Fibroblast of gingiva (primary cell): ENCODE results near the gene PAK6.

Experiments used
- DNase-seq: peaks from one replicate; pipeline ENCODE4 v3.0.0-alpha.2; 2011; ENCODE audit warnings: low read depth

Gene PAK6

DNA sequence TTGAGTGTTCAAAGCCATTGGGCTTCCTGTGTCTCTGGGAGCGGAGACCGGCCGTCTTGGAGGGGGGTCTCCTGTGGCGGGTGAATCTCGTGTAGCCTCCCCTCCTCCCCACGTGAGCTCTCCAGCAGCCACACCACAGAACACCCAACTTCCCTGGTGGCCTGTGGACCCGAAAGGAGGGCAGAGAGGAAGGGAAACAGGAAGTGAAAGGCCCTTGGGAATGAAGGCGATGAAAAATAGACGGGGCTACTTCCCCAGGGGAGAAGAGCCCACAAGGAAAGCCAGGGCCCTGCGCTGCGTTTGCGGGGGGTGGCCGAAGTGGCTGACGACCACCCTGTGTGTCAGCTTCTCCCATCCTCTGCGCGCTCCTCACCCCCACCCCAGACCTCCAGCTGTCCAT is 38.6 kb downstream of the PAK6 start:
- DNase-seq: no peak

DNA sequence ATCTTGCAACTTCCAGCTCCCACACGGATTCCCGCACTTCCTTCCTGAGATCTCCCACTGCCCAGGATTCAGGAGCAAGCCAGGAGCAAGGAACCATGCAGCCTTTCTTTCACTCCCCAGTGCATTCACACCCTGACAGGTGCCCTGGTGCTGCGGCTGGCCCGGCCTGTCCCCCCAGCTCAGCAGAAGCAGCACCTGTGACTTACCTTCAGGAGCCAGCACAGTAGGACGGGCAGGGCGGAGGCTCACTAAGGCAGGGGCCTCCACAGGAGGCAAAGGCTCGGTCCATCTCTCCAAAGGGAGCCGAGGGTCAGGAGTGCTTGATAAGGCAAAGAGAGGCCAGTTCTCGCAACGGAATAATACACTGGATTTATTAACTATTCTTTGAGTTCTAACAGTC is 39.2 kb downstream of the PAK6 start:
- no peak for DNase-seq

DNA sequence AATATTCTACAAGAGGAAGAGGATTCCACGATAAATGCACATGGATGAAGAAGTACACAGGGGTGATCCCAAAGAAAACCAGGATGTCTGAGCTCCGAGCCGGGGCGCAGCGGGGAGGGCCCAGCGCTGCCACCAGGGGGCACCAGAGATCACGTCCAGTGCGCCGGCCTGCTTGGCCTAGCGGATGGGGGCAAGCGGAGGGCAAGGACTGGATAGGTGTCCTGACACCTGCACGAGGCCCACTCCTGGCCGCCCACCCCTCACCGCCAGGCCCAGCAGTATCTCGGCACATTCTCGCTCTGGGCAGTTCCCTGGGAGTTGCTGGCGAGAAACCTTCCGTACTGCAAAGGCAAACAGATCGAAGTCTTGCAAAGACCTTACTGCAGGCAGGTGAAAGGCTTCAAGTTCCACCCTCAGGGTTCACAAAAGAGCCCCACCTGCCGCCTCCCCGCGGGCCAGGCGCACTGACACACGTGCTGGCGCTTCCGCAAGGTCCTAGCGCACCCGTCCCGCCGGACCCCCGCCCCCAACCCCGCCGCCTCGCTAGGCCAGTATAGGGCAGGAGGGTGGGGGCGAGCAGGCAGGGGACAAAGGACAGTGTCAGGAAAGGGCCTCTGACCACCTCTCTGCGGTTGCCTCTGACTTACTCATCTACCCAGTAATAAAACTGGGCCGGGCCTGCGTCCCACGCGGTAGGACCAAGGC is 40.7 kb downstream of the PAK6 start:
- DNase-seq: peak; percentile 21

DNA sequence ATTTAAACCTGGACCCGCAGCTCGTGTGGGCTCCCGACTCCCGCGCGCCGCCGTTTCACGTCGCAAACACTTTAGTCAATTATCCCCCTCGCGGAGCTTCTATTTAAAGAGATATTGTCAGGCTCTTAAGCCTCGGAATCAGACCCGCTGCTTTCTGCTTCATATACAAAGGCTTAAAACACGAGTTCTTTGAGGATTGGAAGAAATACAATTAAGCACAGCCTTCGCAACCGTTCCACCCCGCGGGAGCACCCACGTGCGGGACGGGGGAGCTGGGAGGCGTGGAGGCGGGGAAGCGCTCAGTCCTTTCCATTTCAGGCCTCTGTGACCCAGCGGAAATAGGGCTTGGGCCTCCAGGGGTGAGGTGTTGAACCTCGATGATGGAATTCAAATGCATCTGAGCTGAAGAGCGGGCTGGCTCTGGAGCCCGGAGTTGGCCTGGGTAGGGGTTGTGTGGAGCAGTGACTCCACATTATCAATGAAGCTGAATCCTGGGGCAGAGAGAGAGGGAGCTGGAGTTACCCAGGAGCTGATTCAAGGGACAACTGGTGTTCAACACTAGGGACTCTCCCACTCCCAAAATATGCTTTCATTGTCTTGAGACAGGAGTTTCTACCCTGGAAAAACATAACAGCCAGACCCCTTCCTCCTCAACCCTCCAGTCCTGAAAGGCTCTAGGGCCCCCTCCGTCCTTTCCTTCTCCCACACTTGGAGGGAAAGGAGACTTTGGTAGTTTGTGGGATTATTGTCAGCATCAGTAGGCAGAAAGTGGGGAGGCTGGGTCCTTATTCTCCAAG is 41.6 kb downstream of the PAK6 start:
- no peak for DNase-seq

DNA sequence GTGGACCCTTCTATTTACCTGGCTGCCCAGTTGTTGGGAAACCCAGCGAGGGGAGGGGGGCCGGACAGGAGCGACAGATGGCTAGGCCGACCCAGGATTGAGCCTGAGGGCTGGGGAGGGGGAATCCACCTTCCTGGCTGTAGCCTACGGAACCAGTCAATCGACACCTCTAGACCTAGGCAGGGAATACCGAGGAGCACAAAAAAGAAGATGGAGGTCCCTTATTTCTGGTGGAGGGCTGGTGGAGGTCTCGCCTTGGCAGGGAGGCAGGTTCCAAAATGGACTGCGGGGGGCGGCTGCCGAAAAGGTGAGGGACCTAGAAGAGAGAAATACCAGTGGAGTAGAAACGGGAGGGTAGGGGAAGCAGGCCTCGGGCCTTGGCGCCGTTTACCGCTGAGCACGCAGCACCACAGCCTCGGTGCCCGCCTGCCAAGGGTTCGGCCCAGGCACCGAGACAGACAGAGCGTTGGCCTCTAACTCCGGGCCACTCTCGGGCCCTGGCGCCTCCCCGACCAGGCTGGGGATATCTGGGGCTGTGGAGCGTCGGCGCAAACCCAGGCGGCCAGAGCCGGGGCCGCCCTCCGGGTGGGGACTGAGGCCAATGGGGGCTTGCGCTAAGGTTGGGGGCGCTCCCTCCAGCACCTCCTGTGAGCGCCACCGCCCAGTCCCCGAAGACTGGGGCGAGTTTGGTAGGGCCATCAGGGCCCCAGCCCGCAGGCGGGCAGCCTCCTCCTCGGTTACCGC is 42.4 kb downstream of the PAK6 start:
- no peak for DNase-seq

DNA sequence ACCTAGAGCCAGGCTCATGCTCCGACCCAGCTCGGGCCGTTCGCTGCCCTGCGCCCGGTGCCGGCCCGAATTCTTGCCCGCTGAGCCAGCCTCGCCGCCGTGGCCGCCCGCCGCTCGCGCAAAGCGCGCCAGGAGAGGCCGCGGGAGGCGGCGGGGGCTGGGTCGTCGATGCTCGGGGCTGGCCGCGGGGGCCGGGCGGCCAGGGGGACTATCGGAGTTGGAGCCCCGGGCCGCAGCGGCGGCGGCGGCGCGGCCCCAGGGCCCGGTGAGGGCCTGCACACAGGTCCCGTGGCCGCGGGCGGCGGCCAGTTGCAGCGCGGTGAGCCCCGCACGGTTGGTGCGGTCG is 42.9 kb downstream of the PAK6 start:
- DNase-seq: no peak

DNA sequence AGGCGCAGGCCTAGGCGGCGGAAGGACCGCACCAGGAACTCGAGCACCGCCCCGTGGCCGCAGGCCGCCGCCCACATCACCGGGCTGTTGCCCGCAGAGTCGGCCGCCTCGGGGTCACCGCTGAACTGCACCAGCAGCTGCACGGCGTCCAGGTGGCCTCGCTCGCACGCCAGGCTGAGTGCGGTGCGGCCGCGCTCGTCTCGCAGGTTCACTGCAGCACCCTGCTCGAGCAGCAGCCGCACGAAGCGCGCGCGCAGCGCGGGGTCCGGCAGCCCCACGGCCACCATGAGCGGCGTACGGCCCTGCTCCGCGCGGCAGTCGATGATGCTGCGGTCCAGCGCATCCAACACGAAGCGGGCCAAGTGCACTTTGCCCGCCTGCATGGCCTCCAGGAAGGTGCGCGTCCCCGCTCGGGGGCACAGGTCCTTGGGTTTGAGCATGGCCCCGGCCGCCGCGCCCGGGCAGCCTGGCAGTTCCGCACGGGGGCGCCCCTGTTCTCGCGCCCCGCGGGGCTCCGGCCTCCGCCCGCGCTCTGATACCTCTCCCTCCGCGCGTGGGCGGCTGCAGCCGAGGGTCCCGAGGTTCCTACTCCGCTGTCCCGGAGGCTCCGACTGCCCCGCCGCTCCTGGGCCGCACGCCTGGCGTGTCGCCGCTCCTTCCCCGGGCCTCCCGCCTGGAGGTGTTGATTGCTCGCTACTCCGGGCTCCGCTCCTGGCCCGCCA is 43.4 kb downstream of the PAK6 start:
- DNase-seq: no peak

DNA sequence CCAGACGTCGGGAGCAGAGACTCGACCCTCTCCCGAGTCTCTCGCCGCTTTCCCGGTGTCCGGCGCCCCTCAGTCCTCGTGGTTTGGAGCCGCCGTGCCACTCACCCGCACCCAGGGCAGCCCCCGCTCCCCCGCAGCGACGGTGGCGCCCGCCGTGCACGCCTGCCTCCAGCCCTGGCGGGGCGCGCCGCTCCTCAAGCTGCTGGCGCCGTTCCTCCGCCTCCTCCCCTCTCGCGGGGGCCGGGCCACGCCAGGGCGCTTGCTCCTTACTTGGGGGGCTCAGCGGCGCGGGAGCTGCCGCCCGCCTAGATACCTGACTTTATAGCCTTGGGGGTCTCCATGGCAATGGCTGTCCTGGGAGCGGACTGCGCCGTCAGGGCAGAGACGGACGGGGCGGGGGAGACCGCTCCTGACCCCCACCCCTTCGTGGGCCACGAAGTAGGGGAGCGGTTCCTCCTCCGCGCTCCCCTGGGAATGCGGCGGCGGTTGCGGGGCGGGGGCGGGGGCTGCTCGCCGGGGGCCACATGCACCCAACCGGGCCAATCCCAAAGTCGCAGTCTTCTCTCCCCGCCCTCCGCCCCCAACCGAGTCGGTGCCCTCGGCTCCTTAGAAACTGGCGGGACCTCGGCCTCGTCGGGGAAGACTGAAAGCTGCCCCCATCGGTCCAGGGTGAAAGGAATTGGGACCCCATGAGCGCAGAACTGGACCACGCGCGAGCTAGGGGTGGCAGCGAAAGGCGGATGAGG is 44.2 kb downstream of the PAK6 start, which contains the start of gene ANKRD63:
Gene ANKRD63 (minus strand): TSS at position 196 of the 746 bp plus-strand sequence. CDS start 478 bp downstream, outside the sequence.
- no peak for DNase-seq

DNA sequence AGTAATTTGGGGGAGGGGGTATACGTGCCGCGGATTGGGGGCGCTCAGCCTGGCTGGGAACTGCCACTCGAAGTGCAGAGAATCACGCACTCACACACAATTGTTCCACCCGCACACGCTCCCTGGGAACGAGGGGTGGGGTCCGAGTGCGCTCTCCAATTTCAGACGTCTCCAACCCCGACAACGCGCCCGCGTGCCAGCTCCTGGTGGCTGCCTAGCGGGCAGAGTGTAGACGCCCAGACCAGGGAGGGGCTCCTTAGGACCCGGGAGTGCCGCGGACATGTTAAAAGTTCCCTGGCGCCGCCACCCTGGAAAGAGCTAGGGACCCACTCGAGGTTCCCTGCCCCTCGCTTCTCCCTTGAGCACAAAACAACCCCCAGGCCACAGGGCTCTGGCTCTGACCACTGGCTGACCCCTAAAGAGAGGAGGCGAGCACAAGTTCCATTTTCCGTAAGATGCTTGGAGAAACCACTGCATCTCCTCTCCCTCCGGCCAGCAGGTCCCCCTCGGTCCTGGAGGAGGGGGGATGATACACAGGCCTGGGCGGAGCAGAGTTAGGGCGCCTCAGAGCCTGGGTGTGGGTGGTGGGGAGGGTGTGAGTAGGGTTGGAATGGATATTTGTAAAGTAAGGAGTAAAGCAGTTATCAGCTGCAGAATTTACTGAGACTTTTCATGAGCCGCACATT is 44.9 kb downstream of the PAK6 start:
- no peak for DNase-seq

DNA sequence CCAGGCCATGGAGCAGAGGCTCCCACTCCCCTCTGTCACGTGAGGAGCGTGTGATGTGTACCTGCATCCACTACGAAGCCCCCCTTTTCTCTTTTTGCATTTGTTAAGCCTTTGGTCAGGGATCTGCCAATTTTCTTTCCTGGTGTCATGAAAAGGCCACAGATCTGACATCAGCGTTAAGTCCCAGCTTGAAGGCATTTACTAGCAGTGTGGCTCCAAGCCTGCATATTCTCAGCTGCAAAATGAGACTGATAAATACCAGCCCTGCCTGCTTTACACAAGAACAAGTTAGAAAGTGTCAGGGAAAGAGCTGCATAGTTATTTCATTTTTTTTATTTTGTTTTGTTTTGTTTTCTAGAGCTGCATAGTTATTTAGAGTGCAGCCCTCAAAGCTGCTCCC is 46.3 kb downstream of the PAK6 start:
- peak; percentile 29 for DNase-seq

DNA sequence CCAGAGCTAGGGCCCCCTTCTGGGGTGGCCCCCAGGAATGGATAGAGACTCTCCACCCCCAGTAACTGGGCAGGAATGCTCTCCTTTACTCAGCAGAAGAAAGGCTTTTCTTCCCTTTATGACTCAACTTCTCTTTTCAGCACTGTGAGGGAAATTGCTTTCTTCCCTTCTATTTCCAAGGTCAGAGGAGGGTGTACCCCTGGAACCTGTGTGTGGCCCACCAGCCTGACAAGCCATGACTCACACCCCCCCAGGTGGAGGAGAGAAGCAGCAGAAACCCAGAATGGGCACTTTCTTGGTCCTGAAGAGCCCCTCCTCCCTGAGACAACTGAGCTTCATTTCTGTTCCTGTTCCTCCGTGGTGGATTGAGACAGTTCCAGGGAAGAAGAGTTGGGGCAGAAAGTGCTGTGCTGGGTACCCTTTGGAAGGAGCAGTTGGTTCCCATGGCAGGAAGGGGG is 46.7 kb downstream of the PAK6 start:
- no peak for DNase-seq

DNA sequence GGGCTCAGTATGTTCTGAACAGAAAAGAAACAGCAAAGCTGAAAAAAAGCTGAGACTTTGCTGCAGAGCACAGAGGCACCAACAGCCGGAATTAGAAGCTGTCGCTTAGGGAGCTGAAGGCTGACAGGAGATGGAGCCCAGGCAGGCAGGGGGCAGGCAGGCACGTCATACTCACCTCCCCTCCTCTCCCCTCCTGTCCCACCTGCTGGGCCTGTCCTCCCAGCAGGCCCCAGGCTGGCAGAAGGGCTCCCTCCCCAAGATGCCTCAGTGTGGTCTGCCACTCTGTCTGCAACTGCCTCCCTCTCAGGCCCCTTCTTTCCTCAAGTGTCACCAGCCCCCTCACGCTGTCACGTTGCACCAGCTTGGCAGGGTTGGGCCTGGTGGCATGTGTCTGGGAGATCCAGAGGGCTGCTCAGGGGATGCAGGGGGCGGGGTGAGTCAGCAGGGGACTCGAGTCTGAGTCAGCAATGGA is 47.2 kb downstream of the PAK6 start:
- no peak for DNase-seq

DNA sequence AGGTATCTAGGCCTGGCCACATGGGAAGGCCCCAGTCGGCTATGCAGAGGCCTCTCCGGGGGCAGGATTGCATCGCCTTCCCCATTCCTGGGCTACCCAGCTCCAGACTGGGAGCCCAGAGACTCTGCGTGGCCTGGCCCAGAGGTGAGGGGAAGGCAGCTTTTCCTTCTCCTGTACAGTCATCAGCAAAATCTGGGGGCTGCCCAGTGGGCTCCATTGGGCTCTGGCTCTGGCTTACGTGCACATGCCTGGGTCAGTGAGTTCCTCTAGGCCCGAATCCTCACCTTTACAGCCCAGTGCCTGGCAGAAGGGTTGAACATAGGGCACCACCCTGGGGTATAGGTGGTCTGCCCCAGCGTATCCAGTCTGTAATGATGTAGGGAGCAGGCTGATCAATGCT is 47.9 kb downstream of the PAK6 start:
- no peak for DNase-seq

DNA sequence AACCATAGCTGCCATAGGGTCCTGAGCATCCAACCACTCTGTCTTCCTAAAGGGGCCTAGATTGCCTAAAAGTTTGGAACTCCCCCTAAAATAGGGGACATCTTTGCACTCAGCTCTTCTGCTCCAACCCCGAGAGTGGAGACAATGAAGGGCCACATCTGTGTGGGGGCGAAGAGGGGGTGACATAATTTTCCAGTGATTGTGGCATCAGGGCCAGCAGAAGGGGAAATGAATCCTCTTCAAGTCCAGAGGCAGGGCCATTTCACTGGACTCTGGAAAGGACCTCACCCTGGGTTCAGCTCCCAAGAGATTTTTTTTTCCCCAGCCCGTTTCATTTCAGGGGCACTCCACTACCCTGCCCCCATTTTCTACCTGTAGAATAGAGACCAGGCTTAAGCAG is 48.6 kb downstream of the PAK6 start:
- DNase-seq: no peak

DNA sequence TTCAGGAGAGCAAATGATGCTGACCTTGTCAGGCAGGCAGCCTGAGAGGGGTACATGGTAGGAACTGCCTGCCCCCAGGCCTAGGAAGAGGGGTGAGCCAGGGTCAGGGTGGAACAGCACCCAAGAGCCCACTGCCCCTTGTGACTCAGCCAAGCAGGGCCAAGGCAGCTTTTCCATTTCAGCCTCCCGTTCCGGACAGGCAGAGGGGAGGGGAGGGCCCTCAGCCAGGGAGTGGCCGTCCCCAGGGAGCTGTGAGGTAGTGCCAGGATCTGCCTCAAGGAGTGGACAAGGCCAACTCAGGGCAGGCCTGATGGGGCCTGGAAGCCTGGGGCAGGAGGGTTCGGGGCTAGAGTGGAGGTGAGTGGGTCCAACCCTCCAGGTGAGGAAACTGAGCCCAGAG is 49.1 kb downstream of the PAK6 start:
- no peak for DNase-seq

DNA sequence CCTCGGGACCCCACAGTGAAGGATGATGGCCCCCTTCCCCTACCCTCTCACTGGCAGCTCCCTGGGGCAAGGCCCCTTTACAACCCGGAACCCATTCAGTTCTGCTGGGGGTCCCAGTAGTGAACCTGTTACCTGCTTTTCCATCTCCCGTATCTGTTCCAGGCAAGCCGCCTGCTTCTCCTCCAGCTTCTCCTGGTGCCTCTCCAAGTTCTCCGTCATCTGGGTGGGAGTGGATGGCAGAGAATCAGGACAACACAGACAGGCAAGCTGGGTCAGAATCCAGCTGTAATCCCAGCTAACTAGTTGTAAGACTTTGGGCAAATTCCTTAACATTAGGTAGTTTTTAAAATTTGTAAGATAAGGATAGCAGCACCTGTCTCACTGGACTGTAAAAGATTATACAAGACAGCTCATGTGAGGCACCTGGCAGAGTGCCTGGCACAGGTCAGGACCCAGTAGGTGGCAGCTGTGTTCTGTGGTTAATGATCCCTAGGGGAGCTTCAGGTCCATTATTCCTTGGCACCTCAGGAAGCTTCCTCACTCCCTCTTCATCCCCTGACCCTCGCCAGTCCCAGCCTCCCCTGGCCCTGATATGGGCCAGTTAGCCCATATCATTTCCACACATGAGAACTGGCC is 50.4 kb downstream of the PAK6 start:
- DNase-seq: no peak

DNA sequence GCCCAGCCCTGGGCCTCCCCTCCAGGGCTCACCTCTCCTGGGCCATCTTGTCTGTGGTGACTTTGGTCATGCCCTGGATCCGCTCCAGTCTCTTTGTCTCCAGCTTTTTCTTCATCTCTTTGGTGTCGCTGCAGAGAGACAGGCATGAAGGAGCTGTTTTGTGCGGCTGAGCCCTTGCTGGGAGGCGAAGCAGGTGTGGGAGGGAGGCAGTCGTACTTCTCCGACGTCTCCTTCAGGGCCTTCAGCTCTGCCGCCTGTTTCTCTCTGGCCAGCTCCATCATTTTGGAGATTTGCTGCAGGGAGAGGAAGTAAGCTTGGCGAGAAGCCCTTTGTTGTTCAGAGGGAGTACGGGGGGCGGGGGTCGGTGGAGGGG is 51.7 kb downstream of the PAK6 start:
- DNase-seq: no peak

DNA sequence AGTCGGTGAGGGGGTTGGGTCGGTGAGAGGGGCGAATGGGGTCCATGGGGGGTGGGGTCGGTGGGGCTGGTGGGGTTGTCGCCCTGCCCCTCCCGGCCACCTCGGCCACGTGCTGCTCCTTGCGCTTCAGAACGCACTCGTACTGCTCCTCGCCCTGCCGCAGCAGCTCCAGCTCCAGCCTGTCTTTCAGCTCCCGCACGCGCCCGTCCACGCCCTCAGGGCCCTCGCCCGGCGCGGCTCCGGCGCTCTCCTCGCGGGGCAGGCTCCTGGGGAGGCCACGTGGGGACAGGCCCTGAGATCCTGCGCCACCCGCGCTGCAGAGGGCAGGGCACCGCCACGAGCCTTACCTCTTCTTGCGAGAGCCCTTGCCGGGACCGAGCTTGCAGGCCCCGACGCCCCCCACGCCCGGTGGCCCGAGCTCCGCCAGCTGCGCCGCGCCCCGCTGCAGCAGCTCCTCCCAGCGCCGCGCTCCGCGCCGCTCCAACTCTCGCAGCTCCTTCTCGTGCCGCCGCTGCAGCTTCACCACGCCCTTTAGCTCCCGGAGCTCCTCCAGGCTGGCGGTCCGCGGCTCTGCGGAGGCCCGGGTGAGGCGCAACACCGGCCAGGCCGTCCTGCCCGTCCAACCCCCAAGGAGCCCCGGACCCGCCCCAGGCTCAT is 52.2 kb downstream of the PAK6 start:
- DNase-seq: peak; percentile 49

DNA sequence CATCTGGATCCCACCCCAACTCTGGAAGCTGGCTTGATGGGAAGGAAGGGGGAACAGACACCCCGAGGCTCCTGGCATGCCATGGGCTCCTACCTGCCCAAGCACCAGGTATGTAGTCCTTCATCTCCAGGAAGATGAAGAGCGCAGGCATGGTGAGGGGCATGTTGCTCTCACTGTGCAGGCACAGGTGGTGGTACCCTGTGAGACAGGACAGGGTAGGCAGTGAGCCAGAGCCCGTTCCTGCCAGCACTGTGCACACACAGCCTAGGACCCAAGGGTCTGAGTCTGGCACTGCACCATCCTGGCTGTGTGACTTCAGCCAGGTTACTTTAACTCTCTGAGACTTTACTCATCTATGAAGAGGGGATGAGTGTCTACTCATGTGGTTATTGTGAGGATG is 53.4 kb downstream of the PAK6 start:
- no peak for DNase-seq

DNA sequence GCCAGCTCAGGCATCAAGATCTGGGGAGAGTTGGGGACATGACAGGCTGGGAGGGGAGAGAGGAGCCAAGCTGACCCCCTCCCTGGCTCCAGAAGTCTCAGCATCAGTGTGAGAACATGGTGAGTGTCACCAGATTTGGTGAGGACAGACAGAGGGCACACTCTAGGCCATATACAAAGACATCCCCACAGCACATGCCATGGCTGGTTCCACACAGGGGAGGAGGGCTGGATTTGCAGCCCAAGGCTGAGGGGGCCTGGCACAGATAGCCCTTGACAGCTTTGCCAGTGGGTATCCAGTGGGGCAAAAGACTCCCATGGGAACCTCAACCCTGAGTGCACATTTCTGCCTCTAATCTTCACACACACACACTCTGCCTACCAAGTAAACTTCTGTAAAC is 54.1 kb downstream of the PAK6 start:
- DNase-seq: no peak
